Vagina (tissue), 2 donors: Measurements from ENCODE around the gene ABR.
"Not testable (repeated sequence)": the region's sequence is repeated elsewhere in the genome, so short reads cannot be mapped to it uniquely, and the experiment has no call there.

Experiments used
- CTCF ChIP-seq, 3 experiments: fragments of 450-650 bp in 2 of 3; fragments of 200-600 bp in 1 of 3; sonication (generic) in 1 of 3; IDR thresholded peaks; one replicate each; pipeline ENCODE4 v1.5.1; 2017 to 2019; ENCODE audit warnings: antibody characterized with exemption in 3 of 3, mild to moderate bottlenecking in 2 of 3, moderate library complexity in 2 of 3
- POLR2A ChIP-seq, 2 donors: fragments of 450-650 bp; IDR thresholded peaks; one replicate each; pipeline ENCODE4 v1.6.1; 2017; ENCODE audit warnings: antibody characterized with exemption in 2 of 2, mild to moderate bottlenecking in 2 of 2, moderate library complexity in 2 of 2

- not testable (repeated sequence) for TF ChIP-seq POLR2A, CTCF (IDR thresholded peaks at IDR 0.05)
Observed at GRCh38 chr17:1073963-1074625, 105.7 kb downstream of the ABR start.
